Muscle of arm (tissue), 12 donors: ENCODE data around the gene OPCML. TPM values are rescaled to one million over a fixed set of nuclear protein-coding genes. Genes with fewer than 3 reads are reported as not detected.
"Not testable (repeated sequence)": the region's sequence is repeated elsewhere in the genome, so short reads cannot be mapped to it uniquely, and the experiment has no call there.

Source experiments
- DNase-seq: peaks from one replicate; pipeline ENCODE4 v3.0.0-alpha.2; 2013
- polyA plus RNA-seq, 12 donors: library from polyadenylated mRNA; unstranded; fragments of 120-200 nt; gene quantifications; one replicate each; pipeline ENCODE4 v1.2.1, GENCODE V29; 2013; ENCODE audit not compliant: insufficient read length in 12 of 12

The OPCML gene
- polyA plus RNA-seq, 12 donors, result 1.1 to 3.0 (median 1.8) TPM; not detected in 1

DNA sequence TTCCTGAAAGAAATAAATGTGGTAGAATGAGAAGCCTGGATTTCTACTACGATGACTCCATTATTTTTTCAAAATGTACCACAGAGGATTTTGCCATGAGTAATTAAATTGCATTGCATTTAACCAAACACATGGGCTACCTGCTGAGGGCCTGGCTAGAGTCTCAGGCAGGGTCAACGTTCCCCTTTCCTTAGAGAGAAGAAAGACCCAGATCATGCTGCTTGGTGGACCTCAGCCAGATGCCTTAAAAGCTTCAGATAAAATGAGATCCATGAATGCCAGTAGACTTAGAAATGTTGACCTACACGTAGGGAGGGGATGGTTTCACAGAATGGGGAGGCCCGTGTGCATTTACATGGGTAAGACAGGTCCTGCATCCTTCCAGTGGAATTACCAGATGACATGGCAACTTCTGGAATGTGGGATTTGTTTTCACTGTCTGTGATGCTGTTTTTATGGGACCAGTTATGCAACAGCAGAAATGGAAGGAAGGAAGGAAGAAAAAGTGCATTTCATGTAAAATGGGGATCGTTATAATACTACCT lies 1092.5 kb downstream of the OPCML start:
- DNase-seq, result no peak

- DNase-seq, result no peak
These were observed 1093.9 kb downstream of the OPCML start for GRCh38 chr11:132438418-132438817.

- DNase-seq, result peak; percentile 25
These were observed 1101.8 kb downstream of the OPCML start for GRCh38 chr11:132430429-132431062.

DNA sequence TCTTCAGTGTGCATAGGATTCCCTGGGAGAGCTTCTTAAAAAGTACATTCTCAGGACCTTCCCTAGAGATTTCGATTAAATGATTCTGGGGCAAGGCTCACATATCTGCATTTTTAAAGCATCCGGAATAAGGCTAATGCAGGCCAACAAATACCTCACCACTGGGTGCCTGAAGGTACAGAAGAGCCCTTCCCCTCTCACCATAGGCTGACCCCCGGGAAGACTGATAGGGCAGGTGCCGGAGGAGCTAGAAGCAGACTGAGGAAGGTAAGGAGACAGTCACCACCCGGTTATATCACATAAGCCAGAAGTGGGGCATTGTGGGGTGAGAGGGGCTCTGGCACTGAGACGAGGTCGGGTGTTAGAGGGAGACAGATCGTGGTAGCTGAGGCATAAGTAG lies 1102.6 kb downstream of the OPCML start:
- no peak for DNase-seq

- no peak for DNase-seq
These were observed 1104.7 kb downstream of the OPCML start for GRCh38 chr11:132427611-132428010.

DNA sequence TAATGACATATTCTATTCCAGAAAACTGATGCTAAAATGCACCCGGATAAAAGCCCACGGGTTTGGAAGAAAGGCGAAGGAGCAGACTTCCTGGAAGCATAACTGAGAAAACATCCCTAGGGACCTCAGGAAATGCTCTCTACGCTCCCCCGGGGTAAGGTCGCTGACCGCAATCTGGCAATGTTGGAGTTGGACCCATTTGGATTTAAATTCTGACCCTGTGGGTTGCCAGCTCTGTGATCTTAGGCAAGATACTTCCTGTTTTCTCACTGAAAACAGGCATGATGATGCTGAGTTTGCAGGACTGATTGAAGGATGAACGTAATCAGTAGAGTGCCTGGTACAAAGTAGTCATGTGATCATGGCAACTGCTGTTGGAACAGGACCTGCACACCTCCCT lies 1107.9 kb downstream of the OPCML start:
- DNase-seq, result no peak

DNA sequence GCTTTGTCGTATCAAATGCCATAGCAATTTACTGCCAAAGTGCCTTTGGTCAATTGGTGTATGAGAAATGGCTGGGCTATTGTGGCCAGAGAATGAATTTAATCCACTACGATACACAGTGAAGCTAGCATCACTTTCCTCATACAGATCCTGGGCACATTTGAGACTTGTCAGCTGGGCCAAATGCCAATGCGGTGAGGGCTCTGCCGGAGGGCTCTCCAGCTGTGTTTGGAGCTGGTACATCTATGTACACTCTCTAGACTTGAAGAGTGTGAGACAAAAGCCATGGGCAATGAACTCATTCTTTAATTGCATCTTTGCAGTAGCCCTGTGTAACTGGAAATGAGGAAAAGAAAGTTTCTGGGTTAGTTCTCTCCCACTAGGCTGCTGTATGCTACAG lies 1109.0 kb downstream of the OPCML start:
- DNase-seq, result no peak

DNA sequence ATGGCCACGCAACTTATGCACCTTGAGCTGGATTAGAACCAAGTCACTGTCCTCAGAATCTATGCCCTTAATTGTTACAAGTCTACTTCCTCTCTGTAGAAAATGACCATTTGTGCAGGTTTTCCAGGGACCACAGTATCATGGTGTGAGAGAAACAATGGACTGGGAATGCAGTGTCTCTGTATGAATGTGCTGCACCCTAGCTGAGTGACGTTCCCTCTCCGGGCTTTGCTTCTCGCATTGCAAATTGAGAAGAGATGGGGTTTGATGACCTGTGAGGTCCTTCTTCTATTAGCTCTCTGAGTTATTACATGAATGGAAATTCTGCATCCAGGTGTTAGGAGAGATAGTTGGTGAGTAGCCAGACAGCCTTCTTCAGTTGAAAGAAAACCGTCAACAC lies 1109.6 kb downstream of the OPCML start:
- DNase-seq, result no peak

GRCh38 chr11:132421555-132421954 lies 1110.7 kb downstream of the OPCML start:
- no peak for DNase-seq

DNA sequence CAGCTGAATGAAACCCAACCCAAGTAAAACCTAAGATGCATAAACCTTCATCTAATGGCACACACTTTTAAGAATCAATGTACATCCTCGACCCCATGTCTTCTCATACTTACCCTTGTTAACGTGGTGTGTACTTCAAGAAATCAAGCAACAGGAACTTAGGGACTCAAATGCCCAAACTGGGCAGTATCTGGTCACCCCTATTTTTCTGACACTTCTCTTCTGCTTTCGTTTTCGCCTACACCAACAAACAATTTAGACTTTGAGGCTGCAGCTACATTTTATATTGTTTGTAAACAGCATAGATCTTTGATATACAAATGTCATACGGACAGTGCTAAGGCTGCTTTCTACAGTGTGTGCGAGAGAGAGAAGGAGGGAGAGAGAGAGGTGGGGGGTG lies 1117.8 kb downstream of the OPCML start:
- no peak for DNase-seq

GRCh38 chr11:132410383-132410782 lies 1121.9 kb downstream of the OPCML start:
- no peak for DNase-seq

DNA sequence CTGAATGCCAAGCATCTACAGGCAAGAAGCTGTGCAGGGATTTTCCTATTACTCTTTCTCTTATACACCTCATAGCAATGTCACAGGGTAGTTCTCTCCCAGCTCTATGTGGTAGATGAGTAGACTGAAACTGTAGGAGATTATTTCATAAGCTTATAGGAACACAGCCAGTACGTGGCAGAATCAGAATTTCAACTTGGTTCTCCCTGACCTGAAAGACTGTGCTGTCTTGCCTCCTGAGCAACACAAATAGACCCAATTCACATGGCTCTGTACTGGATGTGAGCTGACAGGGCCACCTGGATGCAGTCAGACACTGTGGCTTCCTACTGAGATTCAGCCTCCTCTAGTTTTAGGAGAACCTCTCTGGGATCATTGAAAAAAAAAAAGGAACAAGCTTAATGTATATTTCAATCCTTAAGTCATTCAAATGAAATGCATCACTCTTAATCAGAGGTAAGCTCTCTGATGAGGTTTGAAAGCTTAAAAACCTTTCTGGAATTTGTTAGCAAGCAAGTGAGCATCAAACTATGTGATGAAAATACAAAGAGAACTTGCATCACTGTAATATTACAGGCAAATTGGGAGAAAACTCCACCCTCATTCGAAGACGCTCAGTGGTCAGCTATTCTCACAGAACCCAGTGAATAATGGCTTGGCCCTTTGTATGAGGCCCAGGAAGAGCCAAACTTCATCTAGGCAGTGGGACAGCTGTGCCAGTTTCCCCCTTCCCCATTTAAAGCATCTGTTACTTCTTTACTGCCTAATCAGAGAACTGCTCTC lies 1122.5 kb downstream of the OPCML start:
- no peak for DNase-seq

- DNase-seq, result no peak
These were observed 1123.4 kb downstream of the OPCML start for GRCh38 chr11:132408877-132409276.

GRCh38 chr11:132405728-132406127 lies 1126.6 kb downstream of the OPCML start:
- no peak for DNase-seq

DNA sequence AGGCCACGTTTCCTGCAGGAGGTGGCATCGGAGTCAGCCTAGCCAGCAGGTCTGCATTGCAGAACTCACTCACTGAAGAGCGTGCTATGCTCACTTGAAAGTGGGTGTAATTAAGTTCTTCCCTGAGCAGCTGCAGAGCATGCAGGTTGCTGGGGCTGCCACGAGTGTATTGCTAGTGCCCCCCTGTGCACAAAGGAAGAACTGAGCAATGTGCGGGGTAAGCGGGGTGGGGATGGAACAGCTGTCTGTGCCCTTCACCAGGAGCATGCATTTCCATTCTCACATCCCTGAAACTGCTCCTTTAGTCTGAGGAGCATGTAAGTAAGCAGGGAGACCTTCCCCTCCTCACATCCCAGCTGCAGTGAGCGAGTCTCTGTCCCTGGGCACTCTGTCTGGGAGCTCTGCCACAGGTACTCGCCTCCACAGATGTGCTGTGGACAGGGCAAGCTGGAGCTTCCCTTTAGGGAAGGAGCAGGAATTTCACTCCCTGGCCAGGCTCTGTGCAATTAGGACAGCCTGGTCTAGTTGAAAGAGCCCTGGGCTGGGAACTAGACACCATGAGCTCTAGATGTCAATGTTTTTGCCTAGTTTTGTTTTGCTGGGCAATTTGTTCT lies 1130.1 kb downstream of the OPCML start:
- DNase-seq, result peak; percentile 38

- DNase-seq, result no peak
These were observed 1136.0 kb downstream of the OPCML start for GRCh38 chr11:132396318-132396717.

GRCh38 chr11:132395434-132395833 lies 1136.9 kb downstream of the OPCML start:
- no peak for DNase-seq

DNA sequence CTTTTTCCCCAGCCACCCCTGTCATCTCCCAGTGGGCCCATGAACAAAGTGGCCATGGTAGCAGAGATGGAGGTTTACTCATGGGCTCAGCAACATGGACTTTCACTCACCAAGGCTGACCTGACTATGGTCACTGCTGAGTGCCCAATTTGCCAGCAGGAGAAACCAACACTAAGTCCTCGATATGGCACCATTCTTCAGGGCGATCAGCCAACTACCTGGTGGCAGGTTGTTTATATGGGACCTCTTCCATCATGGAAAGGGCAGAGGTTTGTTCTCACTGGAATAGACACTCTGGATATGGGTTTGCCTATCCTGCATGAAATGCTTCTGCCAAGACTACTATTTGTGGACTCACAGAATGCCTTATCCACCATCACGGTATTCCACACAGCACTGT lies 1152.8 kb downstream of the OPCML start:
- no peak for DNase-seq

- no peak for DNase-seq
These were observed 1158.7 kb downstream of the OPCML start for GRCh38 chr11:132373405-132374143.

- not testable (repeated sequence) for DNase-seq
These were observed 1162.2 kb downstream of the OPCML start for GRCh38 chr11:132370114-132370513.

GRCh38 chr11:132367293-132367692 lies 1165.0 kb downstream of the OPCML start:
- DNase-seq, result no peak

GRCh38 chr11:132365650-132366049 lies 1166.7 kb downstream of the OPCML start:
- no peak for DNase-seq
